PC-3 (cell line): ENCODE results near the gene VWDE. TPM values are rescaled to one million over a fixed set of nuclear protein-coding genes. Genes with fewer than 3 reads are reported as not detected.

Experiments
- ATAC-seq: fragments of 200-7000 bp; cut with Tn5 transposase; 2 replicates; pipeline ENCODE4 v1.9.1; 2020; ENCODE audit warnings: mild to moderate bottlenecking, moderate library complexity
- BruUV-seq: library from RNA; stranded (reverse); fragments of 400-500 nt; replicated peaks from 2 replicates; lab custom pipeline; 2021; lab: Mats Ljungman, UMichigan
- CTCF ChIA-PET: fragments of 300-600 bp; sonication (Branson Sonifier 250); formaldehyde crosslinking; loops from one replicate; lab custom pipeline; 2022; ENCODE audit warnings: antibody characterized with exemption; lab: Charles Lee
- POLR2A ChIA-PET: fragments of 300-600 bp; sonication (Branson Sonifier 250); formaldehyde crosslinking; loops from one replicate; lab custom pipeline; 2022; ENCODE audit warnings: antibody characterized with exemption; ENCODE audit not compliant: unreplicated experiment; lab: Charles Lee
- DNase-seq: peaks from one replicate; pipeline ENCODE4 v3.0.0-alpha.2; 2015
- H2AFZ ChIP-seq: fragments of 300-600 bp; sonication (generic); 2 replicates; pipeline ENCODE4 v1.6.0; 2016; ENCODE audit warnings: antibody characterized with exemption, low read length
- H3F3A ChIP-seq: fragments of 300-600 bp; sonication (generic); one replicate; pipeline ENCODE4 v1.6.0; 2017; ENCODE audit warnings: antibody characterized with exemption, low read length, control low read depth, mild to moderate bottlenecking; ENCODE audit not compliant: unreplicated experiment
- H3K27ac ChIP-seq: fragments of 300-600 bp; sonication (generic); 2 replicates; pipeline ENCODE4 v1.5.1; 2016; ENCODE audit warnings: mild to moderate bottlenecking, low read length
- H3K27me3 ChIP-seq: fragments of 300-600 bp; sonication (generic); 2 replicates; pipeline ENCODE4 v1.6.1; 2016; ENCODE audit warnings: low read length, mixed read lengths
- H3K36me3 ChIP-seq: fragments of 300-600 bp; sonication (generic); 2 replicates; pipeline ENCODE4 v1.6.1; 2016; ENCODE audit warnings: low read depth, mixed run types, low read length, mixed read lengths
- H3K4me1 ChIP-seq: fragments of 300-600 bp; sonication (generic); 2 replicates; pipeline ENCODE4 v1.5.1; 2016; ENCODE audit warnings: low read length; ENCODE audit not compliant: insufficient read depth
- H3K4me2 ChIP-seq: fragments of 300-600 bp; sonication (generic); 2 replicates; pipeline ENCODE4 v1.6.0; 2016; ENCODE audit warnings: low read length
- H3K4me3 ChIP-seq: fragments of 300-600 bp; sonication (generic); 2 replicates; pipeline ENCODE4 v1.5.1; 2016; ENCODE audit warnings: mild to moderate bottlenecking, low read length, mixed read lengths
- H3K79me2 ChIP-seq: fragments of 300-600 bp; sonication (generic); 2 replicates; pipeline ENCODE4 v1.6.1; 2017; ENCODE audit warnings: low read length, mixed read lengths
- H3K9ac ChIP-seq: fragments of 300-600 bp; sonication (generic); 2 replicates; pipeline ENCODE4 v1.6.0; 2016; ENCODE audit warnings: mild to moderate bottlenecking, low read length
- H3K9me2 ChIP-seq: fragments of 300-600 bp; sonication (generic); replicated peaks from 2 replicates; pipeline ENCODE4 v1.6.1; 2016; ENCODE audit warnings: mixed run types, low read length, mixed read lengths
- H3K9me3 ChIP-seq: fragments of 300-600 bp; sonication (generic); 2 replicates; pipeline ENCODE4 v1.6.1; 2016; ENCODE audit warnings: low read length, mixed read lengths
- H4K20me1 ChIP-seq: fragments of 300-600 bp; sonication (generic); 2 replicates; pipeline ENCODE4 v1.6.1; 2016; ENCODE audit warnings: low read length, mixed read lengths
- EZH2 ChIP-seq: fragments of 300-600 bp; sonication (generic); IDR thresholded peaks from one replicate; pipeline ENCODE4 v1.6.1; 2017; ENCODE audit warnings: antibody characterized with exemption, mild to moderate bottlenecking, low read length; ENCODE audit not compliant: unreplicated experiment
- EZH2phosphoT487 ChIP-seq: fragments of 300-600 bp; sonication (generic); IDR thresholded peaks from 2 replicates; pipeline ENCODE4 v1.6.1; 2018; ENCODE audit warnings: mild to moderate bottlenecking, antibody characterized with exemption, low read length, borderline replicate concordance
- intact Hi-C: fragments of 100-400 bp; cut with micrococcal nuclease; formaldehyde crosslinking; loops from 2 replicates; pipeline ENCODE4 v1.9.0; 2023
- total RNA-seq: library from RNA; depleted of rRNA; stranded (reverse); fragments of >200 nt; gene quantifications from 2 replicates; pipeline ENCODE4 v1.2.3, GENCODE V29; 2014
- TF ChIP-seq, protein P1 (sequence below): fragments of 300-600 bp; sonication (generic); conservative IDR thresholded peaks from 2 replicates; pipeline ENCODE4 v1.5.1; 2017; ENCODE audit warnings: antibody characterized with exemption, low read depth, mild to moderate bottlenecking, low read length

The VWDE gene
- total RNA-seq, 1 experiment from 2014 or later = 7.7 TPM

DNA sequence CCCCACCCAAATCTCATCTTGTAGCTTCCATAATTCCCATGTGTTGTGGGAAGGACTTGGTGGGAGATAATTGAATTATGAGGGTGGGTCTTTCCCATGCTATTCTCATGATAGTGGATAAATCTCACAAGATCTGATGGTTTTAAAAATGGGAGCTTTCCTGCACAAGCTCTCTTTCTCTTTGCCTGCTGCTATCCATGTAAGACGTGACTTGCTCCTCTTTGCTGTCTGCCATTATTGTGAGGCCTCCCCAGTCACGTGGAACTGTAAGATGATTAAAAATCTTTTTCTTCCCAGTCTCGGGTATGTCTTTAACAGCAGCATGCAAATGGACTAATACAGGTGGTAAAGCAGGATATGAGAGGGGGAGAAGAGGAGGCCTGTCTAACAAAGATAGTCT lies 104.3 kb downstream of the VWDE start:
- TF ChIP-seq EZH2 = no peak
- no peak for TF ChIP-seq EZH2phosphoT487
- TF ChIP-seq, protein P1, sequence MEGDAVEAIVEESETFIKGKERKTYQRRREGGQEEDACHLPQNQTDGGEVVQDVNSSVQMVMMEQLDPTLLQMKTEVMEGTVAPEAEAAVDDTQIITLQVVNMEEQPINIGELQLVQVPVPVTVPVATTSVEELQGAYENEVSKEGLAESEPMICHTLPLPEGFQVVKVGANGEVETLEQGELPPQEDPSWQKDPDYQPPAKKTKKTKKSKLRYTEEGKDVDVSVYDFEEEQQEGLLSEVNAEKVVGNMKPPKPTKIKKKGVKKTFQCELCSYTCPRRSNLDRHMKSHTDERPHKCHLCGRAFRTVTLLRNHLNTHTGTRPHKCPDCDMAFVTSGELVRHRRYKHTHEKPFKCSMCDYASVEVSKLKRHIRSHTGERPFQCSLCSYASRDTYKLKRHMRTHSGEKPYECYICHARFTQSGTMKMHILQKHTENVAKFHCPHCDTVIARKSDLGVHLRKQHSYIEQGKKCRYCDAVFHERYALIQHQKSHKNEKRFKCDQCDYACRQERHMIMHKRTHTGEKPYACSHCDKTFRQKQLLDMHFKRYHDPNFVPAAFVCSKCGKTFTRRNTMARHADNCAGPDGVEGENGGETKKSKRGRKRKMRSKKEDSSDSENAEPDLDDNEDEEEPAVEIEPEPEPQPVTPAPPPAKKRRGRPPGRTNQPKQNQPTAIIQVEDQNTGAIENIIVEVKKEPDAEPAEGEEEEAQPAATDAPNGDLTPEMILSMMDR = no peak
- intact Hi-C loops = no loop called here
- peaks cover 43% of the 10 kb centered on the region for H3K4me1 ChIP-seq
- H3K36me3 ChIP-seq = no peaks in the 10 kb centered on the region
- H3K9me3 ChIP-seq = no peaks in the 10 kb centered on the region
- no peaks in the 10 kb centered on the region for H3K79me2 ChIP-seq
- BruUV-seq = no TSS peak
- H4K20me1 ChIP-seq = no peaks in the 10 kb centered on the region
- H3F3A ChIP-seq = no peaks in the 10 kb centered on the region
- H3K4me3 ChIP-seq = no peak overlapping the region
- ChIA-PET CTCF (no interaction called here), POLR2A (no interaction called here)
- DNase-seq (no peak), ATAC-seq (no peak)
- no peak overlapping the region for H3K27ac ChIP-seq
- H2AFZ ChIP-seq = no peak overlapping the region
- no peak overlapping the region for H3K9ac ChIP-seq
- H3K4me2 ChIP-seq = no peak overlapping the region
- H3K27me3 ChIP-seq = no peaks in the 10 kb centered on the region
- H3K9me2 ChIP-seq = no peaks in the 10 kb centered on the region

DNA sequence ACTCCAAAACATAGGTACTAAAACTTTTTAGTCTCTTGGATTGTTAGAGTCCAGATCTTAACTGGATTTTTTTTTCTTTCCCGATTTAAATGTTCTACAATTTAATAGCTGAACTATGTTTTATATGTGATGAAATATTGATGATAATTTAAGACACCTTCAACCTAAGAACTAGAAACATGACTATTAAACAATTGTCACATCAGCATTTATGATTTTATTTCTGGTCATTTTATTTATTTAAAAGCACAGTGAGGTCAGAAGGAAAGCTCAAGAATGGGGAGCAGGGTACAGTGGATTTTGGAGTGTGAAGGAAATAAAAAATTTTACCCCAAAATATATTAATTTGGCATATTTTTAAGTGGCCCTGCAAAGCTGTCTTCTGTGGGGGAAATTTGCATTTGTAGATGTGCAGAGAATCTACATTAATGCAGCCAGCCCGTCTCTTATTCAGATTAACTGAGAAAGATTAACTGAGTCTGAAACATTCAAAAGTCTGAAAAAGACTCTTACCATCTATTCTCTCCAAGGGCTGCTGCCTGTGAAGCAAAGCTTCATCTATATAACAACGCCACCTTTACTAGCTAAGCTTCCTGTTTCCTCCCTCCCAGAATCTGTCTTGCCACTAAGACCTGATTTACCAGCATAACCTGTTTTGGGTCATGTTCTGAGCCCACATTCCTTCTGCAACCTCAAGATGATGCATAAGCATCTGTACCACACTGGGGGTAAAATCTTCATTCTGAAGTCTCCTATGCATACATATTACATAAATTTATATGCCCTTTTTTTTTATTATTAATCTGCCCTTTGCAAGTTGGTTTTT lies 106.2 kb downstream of the VWDE start:
- Histone ChIP-seq H3K9me2 (no peaks in the 10 kb centered on the region), H3K36me3 (no peaks in the 10 kb centered on the region), H3K4me2 (peak overlapping the region; percentile 48), H3K27me3 (no peaks in the 10 kb centered on the region), H4K20me1 (no peaks in the 10 kb centered on the region), H3K9ac (no peak overlapping the region), H3K27ac (peak overlapping the region; percentile 17; the same call in 1 of the 2 replicates), H3K9me3 (no peaks in the 10 kb centered on the region), H3K4me3 (no peak overlapping the region), H3K4me1 (peaks cover 25% of the 10 kb centered on the region), H3K79me2 (no peaks in the 10 kb centered on the region), H2AFZ (no peak overlapping the region), H3F3A (no peaks in the 10 kb centered on the region)
- intact Hi-C loops = no loop called here
- DNase-seq (peak; percentile 97), ATAC-seq (peak; percentile 95)
- POLR2A ChIA-PET = interaction anchor here (0.6 kb wide), 1 partner anchor 135 kb away, joined by 3 read pairs; no protein-coding TSS in a partner anchor
- no peak for TF ChIP-seq EZH2phosphoT487
- TF ChIP-seq, protein P1 = no peak
- no peak for TF ChIP-seq EZH2
- no TSS peak for BruUV-seq
- CTCF ChIA-PET = no interaction called here

DNA sequence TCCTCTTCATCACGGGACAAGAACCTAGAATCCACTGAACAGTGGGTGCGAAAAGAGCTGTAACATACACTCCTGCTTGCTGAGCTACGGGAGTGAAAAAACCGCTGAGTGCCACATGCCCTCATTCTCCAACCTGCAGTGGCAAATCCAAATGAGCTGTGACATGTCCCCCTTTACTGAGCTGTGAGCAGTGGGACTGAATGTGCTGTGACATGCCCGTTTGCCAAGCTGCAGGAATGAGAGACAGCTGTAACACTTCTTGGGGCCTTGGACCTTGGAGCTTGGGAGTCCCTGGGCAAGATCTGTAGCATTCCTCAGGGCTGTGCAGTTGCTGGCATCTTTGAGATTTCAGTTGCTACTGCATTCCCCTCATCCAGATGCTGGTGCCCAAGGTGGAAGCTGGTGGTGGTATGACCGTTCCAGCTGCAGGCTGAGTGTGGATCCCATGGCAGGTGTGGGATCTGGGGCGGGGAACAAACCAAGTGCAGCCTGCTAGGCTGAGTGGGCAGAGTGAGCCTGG lies 107.6 kb downstream of the VWDE start:
- Histone ChIP-seq H3K36me3 (no peaks in the 10 kb centered on the region), H3K27ac (no peak overlapping the region), H3K9me3 (0 out of 2 replicates have a peak, but pooled peaks cover 4% of the 10 kb centered on the region), H4K20me1 (no peaks in the 10 kb centered on the region), H3K4me1 (peaks cover 21% of the 10 kb centered on the region), H3K9ac (no peak overlapping the region), H3K79me2 (no peaks in the 10 kb centered on the region), H3F3A (no peaks in the 10 kb centered on the region), H3K9me2 (no peaks in the 10 kb centered on the region), H3K4me3 (no peak overlapping the region), H3K27me3 (no peaks in the 10 kb centered on the region), H3K4me2 (no peak overlapping the region), H2AFZ (no peak overlapping the region)
- ChIA-PET CTCF (no interaction called here), POLR2A (no interaction called here)
- BruUV-seq = no TSS peak
- TF ChIP-seq, protein P1 = no peak
- TF ChIP-seq EZH2 (no peak), EZH2phosphoT487 (no peak)
- DNase-seq = no peak
- no peak for ATAC-seq
- intact Hi-C loops = no loop called here
